Measurements from ENCODE around the gene LAIR1. TPM values are rescaled to one million over a fixed set of nuclear protein-coding genes. Genes with fewer than 3 reads are reported as not detected.
"Not testable (repeated sequence)": the region's sequence is repeated elsewhere in the genome, so short reads cannot be mapped to it uniquely, and the experiment has no call there.

Gene LAIR1
- total RNA-seq, 1 donor from 2014 or later, result not detected

- DNase-seq (ENCODE audit: extremely low spot score, unreplicated experiment), result no peak
- no peak for TF ChIP-seq CTCF (IDR thresholded peaks at IDR 0.05)
Measured at GRCh38 chr19:54329476-54330165, 35.1 kb downstream of the LAIR1 start.

GRCh38 chr19:54328781-54329180, 36.0 kb downstream of the LAIR1 start:
- H3K4me1 Mint-ChIP-seq (ENCODE audit: unreplicated experiment); H3K36me3 Mint-ChIP-seq (ENCODE audit: unreplicated experiment); H3K4me3 Mint-ChIP-seq (ENCODE audit: unreplicated experiment); DNase-seq (ENCODE audit: extremely low spot score, unreplicated experiment); H3K9me3 Mint-ChIP-seq (ENCODE audit: unreplicated experiment); H3K27me3 Mint-ChIP-seq (ENCODE audit: unreplicated experiment); H3K27ac Mint-ChIP-seq (ENCODE audit: unreplicated experiment): not testable (repeated sequence)

More at GRCh38 chr19:54329476-54330165, 35.1 kb downstream of the LAIR1 start:
- no peaks in the 10 kb centered on the region for H3K36me3 Mint-ChIP-seq (ENCODE audit: unreplicated experiment)
- no peaks in the 10 kb centered on the region for H3K9me3 Mint-ChIP-seq (ENCODE audit: unreplicated experiment)
- no peak overlapping the region for H3K27ac Mint-ChIP-seq (ENCODE audit: unreplicated experiment)
- H3K27me3 Mint-ChIP-seq (ENCODE audit: unreplicated experiment), result peaks cover 4% of the 10 kb centered on the region
- no peak overlapping the region for H3K4me3 Mint-ChIP-seq (ENCODE audit: unreplicated experiment)
- H3K4me1 Mint-ChIP-seq (ENCODE audit: unreplicated experiment), result no peaks in the 10 kb centered on the region

- Mint-ChIP-seq H3K27ac (ENCODE audit: unreplicated experiment) (no peak overlapping the region), H3K36me3 (ENCODE audit: unreplicated experiment) (no peaks in the 10 kb centered on the region), H3K4me1 (ENCODE audit: unreplicated experiment) (no peaks in the 10 kb centered on the region), H3K27me3 (ENCODE audit: unreplicated experiment) (no peaks in the 10 kb centered on the region), H3K4me3 (ENCODE audit: unreplicated experiment) (no peak overlapping the region), H3K9me3 (ENCODE audit: unreplicated experiment) (peaks cover 13% of the 10 kb centered on the region)
- no peak for DNase-seq (ENCODE audit: extremely low spot score, unreplicated experiment)
- no peak for TF ChIP-seq CTCF (IDR thresholded peaks at IDR 0.05)
Measured at GRCh38 chr19:54325631-54326030, 39.1 kb downstream of the LAIR1 start.

- DNase-seq (ENCODE audit: extremely low spot score, unreplicated experiment), result no peak
Measured at GRCh38 chr19:54325194-54325621, 39.5 kb downstream of the LAIR1 start.

GRCh38 chr19:54324071-54324470, 40.7 kb downstream of the LAIR1 start:
- no peak overlapping the region for H3K27ac Mint-ChIP-seq (ENCODE audit: unreplicated experiment)
- peaks cover 13% of the 10 kb centered on the region for H3K9me3 Mint-ChIP-seq (ENCODE audit: unreplicated experiment)

More at GRCh38 chr19:54325194-54325621, 39.5 kb downstream of the LAIR1 start:
- no peaks in the 10 kb centered on the region for H3K27me3 Mint-ChIP-seq (ENCODE audit: unreplicated experiment)
- no peaks in the 10 kb centered on the region for H3K36me3 Mint-ChIP-seq (ENCODE audit: unreplicated experiment)
- H3K9me3 Mint-ChIP-seq (ENCODE audit: unreplicated experiment), result peaks cover 13% of the 10 kb centered on the region
- TF ChIP-seq CTCF (IDR thresholded peaks at IDR 0.05), result peak; percentile 60
- H3K4me1 Mint-ChIP-seq (ENCODE audit: unreplicated experiment), result no peaks in the 10 kb centered on the region
- H3K27ac Mint-ChIP-seq (ENCODE audit: unreplicated experiment), result no peak overlapping the region
- no peak overlapping the region for H3K4me3 Mint-ChIP-seq (ENCODE audit: unreplicated experiment)

More at GRCh38 chr19:54324071-54324470, 40.7 kb downstream of the LAIR1 start:
- DNase-seq (ENCODE audit: extremely low spot score, unreplicated experiment), result no peak
- Mint-ChIP-seq H3K36me3 (ENCODE audit: unreplicated experiment) (no peaks in the 10 kb centered on the region), H3K27me3 (ENCODE audit: unreplicated experiment) (no peaks in the 10 kb centered on the region), H3K4me1 (ENCODE audit: unreplicated experiment) (no peaks in the 10 kb centered on the region), H3K4me3 (ENCODE audit: unreplicated experiment) (no peak overlapping the region)
- no peak for TF ChIP-seq CTCF (IDR thresholded peaks at IDR 0.05)

Data from osteocyte (in vitro differentiated cells).